ENCODE results near the gene CHRNG. TPM values are rescaled to one million over a fixed set of nuclear protein-coding genes. Genes with fewer than 3 reads are reported as not detected.

CHRNG gene, protein sequence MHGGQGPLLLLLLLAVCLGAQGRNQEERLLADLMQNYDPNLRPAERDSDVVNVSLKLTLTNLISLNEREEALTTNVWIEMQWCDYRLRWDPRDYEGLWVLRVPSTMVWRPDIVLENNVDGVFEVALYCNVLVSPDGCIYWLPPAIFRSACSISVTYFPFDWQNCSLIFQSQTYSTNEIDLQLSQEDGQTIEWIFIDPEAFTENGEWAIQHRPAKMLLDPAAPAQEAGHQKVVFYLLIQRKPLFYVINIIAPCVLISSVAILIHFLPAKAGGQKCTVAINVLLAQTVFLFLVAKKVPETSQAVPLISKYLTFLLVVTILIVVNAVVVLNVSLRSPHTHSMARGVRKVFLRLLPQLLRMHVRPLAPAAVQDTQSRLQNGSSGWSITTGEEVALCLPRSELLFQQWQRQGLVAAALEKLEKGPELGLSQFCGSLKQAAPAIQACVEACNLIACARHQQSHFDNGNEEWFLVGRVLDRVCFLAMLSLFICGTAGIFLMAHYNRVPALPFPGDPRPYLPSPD
- polyA plus RNA-seq, result not detected

GRCh38 chr2:232539298-232540231 is at the start of gene CHRNG:
TSS of gene CHRNG (plus strand) at chr2:232539692. CDS start at chr2:232539748, 56 bp downstream.
- no peak within 1 kb of the TSS for H3K27ac ChIP-seq (ENCODE audit: low read depth, low read length)
- WGBS, 3 donors, result 52 to 54% (median 52%) methylated on average over 23 of the region's 23 CpGs

DNA sequence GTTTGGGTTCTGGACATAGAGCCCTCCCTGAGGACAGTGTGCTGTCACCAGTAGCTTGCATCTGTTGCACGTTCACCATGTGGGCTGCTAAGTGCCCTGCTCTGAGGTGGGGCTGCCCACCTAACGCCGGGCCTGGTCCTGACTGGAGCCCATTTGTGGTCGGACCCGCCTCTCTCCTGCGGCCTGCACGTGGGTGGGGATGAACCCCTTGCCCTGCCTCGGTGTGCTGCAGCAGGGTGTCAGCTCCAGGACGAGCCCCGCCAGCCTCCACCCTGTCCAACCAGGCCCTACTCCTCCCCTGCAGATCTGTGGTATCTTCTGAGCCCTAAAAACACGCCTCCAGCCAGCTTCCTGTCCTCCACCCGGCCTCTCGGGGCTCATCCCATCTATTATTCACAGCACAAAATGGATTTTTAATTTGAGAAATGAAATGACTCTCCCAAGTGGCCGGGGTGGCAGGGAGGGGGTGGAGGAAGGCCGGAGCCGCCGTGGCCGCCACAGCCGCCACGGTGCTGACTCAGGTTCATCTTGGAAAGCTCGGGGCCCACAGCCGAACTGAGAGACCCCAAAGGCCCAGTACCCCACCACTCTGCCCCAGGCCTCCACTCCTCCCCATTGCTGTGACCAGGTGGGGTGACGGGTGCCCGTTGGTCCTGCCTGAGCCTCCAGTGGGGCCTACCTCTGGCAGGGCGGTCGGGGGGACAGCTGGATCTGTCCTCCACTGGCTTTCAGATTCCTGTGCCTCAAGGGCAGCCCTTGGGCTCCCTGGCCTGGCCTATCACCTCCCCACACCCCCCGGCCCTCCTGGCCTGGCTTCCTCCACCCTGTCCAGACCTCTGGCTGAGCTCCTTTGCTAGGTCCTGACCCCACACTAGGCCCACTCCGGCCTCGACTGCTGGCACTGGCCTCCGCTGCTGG is 49.0 kb upstream of the CHRNG start:
- WGBS, 3 donors, result 73 to 86% (median 73%) methylated on average over 27 to 30 of the region's 30 CpGs

GRCh38 chr2:232491139-232491780 is 48.2 kb upstream of the CHRNG start:
- no peak overlapping the region for H3K27ac ChIP-seq (ENCODE audit: low read depth, low read length)
- 86 to 92% (median 88%) methylated on average over 12 of the region's 12 CpGs for WGBS, 3 donors

More for the DNA sequence above, 49.0 kb upstream of the CHRNG start:
- no peak overlapping the region for H3K27ac ChIP-seq (ENCODE audit: low read depth, low read length)

DNA sequence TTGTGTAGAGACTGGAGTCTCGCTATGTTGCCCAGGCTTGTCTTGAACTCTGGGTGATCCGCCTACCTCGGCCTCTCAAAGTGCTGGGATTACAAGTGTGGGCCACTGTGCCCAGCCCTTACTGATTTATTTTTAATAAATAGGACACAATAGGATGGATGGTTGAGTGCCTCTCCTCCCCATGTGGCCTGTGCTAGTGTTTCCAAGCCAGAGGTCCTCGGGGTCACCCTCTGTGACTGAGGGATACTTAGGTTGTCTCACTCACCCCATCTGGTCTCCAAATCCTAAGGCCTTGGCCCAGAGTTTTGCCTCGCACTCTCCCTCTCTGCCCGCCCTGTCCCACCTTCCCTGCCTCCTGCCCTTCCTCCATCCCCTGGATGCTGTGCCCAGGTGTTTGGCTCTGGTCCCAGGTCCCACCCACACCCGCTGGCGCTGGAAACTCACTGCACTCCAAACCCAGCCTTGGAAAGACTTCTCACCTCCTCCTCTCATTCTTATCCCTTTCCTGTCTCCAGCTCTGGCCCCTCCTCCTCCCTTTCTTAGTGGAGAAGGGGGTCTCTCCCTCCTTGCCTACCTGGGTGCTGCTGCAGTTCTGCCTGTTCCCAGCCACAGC is 47.1 kb upstream of the CHRNG start:
- 76 to 78% (median 78%) methylated on average over 8 of the region's 8 CpGs for WGBS, 3 donors
- H3K27ac ChIP-seq (ENCODE audit: low read depth, low read length), result no peak overlapping the region

DNA sequence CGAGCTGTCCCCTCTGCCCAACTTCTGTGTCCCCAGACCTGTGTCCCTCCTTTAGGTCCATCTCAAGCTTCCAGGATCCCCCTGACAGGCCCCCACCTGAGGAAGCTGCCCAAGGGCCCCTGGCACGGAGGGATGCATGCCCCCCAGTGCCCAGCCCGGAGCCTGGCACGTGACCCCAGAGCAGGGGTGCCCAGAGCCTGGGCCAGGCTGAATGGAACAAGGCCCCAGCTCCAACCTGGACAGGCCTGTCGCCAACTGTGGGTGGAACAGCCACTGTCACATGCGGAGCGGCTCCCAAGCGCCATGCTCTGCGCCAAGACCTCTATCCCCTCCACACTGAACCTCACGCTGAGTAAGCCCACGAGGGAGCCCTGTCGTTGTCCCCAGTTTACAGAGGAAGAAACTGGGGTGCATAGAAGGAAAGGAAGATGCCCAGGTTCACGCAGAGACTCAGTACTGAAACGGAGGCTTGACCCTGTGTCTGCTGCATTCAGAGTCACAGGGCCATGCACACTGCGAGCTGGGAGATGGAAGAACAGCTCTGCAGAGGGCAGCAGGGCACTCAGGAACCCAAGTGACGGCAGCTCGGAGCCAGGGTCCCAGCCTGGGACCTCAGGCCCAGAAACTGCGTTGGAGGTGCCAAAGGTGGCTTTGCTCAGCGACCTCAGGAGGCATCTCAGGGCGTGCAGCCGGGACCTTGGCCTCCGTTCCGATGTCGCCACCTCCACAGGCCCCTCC is 46.4 kb upstream of the CHRNG start:
- 86 to 92% (median 88%) methylated on average over 24 of the region's 24 CpGs for WGBS, 3 donors
- H3K27ac ChIP-seq (ENCODE audit: low read depth, low read length), result no peak overlapping the region

DNA sequence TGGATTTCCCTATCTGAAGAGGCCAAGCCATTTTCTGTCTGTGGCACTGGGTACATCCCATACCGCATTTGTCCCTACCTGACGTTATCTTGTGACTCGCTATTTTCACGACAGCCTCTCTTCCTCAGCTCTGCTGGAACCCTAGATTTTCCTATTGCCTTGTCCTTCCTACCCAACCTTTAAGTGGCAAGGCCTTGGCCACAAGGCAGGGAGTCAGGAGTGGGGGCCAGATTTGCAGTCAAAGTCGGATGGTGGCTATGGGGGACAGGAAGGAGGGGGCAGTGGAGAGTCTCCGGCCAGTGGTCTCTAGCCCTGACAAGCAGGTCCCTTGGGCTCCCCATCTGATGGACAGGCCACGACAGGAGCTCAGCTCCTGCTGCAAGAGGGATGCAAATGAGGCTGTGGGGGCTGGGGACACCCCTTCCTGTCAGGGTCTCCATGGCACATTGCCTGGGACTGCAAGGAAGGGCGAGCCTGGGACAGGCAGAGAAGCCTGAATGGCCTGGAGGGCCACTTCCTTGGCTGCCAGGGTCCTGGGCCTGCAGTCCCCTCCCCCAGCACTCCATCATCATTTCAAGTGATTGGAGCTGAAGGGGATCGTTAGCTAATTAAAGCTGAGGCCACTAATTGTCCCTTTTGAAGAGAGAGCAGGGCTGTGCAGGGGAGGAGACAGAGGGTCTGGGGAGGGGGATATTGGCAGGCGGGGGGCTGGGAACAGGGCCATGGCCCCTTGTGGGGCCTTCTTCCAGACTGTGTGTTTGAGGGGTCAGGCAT is 45.6 kb upstream of the CHRNG start:
- no peak overlapping the region for H3K27ac ChIP-seq (ENCODE audit: low read depth, low read length)
- WGBS, 3 donors, result 83 to 87% (median 86%) methylated on average over 10 of the region's 10 CpGs

- 96% methylated on average over 5 of the region's 5 CpGs for WGBS, 3 donors
- no peak overlapping the region for H3K27ac ChIP-seq (ENCODE audit: low read depth, low read length)
Measured at GRCh38 chr2:232494542-232494941, 45.0 kb upstream of the CHRNG start.

- WGBS, 3 donors, result 86 to 92% (median 91%) methylated on average over 7 of the region's 7 CpGs
- no peak overlapping the region for H3K27ac ChIP-seq (ENCODE audit: low read depth, low read length)
Measured at GRCh38 chr2:232495292-232495691, 44.2 kb upstream of the CHRNG start.

DNA sequence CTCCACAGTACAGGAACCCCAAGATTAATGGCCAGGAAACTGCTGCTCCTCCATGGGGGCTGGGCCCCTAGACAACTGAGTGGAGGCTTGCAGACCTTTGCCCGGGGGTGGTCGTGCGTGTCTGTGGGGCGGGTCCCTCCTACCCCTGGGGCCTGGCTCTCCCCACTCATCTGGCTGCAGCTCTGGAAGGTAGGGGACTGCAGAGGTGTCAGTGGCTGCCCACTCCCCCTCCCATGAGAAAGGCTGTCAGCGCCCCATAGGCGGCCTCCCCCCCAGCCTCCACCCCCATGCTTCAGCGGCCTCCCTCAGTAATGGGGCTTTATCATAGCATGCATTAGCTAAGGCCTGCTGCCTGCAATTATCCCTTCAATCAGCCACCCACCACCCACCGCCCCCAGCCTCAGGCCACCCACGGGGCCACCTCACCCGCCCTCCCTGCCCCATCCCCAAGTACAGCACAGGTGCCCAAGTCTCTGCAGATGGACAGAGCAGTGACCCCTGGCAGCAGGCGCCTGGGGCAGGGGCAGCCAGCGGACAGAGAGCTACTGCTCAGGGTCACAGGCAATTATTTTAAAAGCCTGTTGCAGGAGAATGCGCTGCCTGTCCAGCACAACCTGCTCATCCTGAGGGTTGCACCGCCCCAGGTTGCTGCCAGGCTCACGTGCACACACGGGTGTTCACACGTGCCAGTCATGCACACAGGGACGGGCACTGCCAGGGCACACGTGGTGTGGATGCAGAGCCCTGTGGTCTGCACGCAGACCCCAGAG is 42.8 kb upstream of the CHRNG start:
- 72 to 81% (median 75%) methylated on average over 20 of the region's 20 CpGs for WGBS, 3 donors
- H3K27ac ChIP-seq (ENCODE audit: low read depth, low read length), result no peak overlapping the region

GRCh38 chr2:232497348-232497747 is 42.1 kb upstream of the CHRNG start:
- WGBS, 3 donors, result 80 to 86% (median 81%) methylated on average over 13 of the region's 13 CpGs
- no peak overlapping the region for H3K27ac ChIP-seq (ENCODE audit: low read depth, low read length)

DNA sequence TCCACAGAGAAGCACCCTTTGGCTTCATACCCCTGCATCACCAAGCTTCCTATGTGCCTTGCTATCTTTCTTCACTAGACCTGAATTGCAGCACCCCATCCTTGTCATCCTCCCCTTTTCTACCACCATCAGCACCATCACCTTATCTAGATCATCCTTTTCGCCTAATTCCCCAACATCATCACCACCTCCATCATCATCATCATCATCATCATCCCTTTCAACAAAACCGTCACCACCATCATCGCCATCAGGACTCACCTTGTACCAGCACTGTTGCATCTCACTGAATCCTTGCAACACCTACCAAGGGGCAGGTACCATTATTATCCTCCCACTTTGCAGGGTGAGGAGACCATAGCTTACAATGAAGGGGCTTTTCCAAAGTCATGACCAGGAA is 41.0 kb upstream of the CHRNG start:
- H3K27ac ChIP-seq (ENCODE audit: low read depth, low read length), result no peak overlapping the region
- 92 to 99% (median 96%) methylated on average over 3 of the region's 3 CpGs for WGBS, 3 donors

DNA sequence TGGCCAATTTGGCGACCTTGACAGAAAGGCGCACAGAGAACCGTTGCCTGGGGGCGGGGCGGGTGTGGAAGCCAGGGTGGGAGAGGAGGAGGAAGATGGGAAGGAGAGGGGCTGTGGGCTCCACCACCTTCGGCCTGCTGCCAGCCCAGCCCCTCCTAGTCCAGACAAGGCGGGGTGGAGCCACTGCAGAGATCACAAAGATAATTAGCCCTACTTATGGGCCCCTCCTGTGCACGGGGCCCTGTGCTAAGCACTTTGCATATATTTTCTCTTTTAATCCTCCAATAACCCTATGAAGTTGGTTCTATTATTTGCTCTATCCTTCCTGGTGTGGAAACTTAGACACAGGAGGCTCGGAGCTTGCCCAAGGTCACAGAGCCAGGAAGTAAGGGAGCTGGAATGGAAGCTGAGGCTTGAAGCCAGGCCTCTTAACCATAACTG is 38.1 kb upstream of the CHRNG start:
- H3K27ac ChIP-seq (ENCODE audit: low read depth, low read length), result no peak overlapping the region

GRCh38 chr2:232501794-232502390 is 37.6 kb upstream of the CHRNG start:
- no peak overlapping the region for H3K27ac ChIP-seq (ENCODE audit: low read depth, low read length)
- 39 to 51% (median 41%) methylated on average over 10 of the region's 10 CpGs for WGBS, 3 donors

More for the DNA sequence above, 38.1 kb upstream of the CHRNG start:
- 56 to 79% (median 77%) methylated on average over 9 of the region's 9 CpGs for WGBS, 3 donors

DNA sequence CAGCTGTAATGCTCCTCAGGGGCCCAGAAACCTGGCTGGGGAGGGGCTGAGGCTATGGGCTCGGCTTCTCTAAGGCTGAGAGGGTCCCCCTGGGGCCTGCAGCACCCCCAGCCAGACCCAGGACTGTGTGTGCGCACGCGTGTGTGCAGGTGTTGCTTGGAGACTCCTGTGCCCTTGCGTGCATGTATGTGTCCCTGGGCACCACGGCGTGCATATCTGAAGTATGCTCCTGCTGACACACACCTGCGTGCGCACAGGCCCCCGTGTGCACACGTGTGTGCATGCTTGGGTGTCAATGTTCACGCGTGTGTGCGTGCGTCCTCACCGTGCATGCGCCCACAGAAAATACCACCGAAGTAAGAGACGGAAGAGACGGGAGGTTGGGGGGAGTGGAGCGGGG is 37.0 kb upstream of the CHRNG start:
- H3K27ac ChIP-seq (ENCODE audit: low read depth, low read length), result no peak overlapping the region
- WGBS, 3 donors, result 13 to 31% (median 17%) methylated on average over 20 of the region's 21 CpGs

Data from adipose tissue (tissue), 3 donors.